CD4-positive, alpha-beta T cell treated with Interleukin-4 for 4 hours (primary cell): ENCODE data around the gene CAMK2D.

Experiments
- DNase-seq: peaks from one replicate; pipeline ENCODE4 v3.0.0-alpha.2; 2020

CAMK2D gene

DNA sequence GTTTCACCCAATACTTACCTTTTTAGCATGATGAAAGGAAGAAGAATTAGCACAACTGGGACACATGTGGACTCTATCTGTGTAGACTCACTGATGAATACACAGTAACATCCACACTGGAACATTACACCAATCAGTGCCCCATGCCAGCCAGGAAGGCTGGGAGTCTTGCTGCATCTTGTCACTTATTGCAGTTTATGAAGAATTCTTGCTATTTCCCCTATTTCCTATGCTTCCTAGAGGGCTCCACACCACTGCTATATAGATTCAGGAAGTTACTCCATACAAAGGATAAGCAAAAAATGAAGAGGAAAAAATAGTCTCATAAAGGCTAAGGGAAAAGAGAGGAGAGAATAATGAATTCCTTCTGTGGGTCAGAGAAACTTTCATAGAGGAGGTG, 201.0 kb downstream of the CAMK2D start:
- DNase-seq, result no peak

- no peak for DNase-seq
Observed at GRCh38 chr4:113559947-113560346, 201.6 kb downstream of the CAMK2D start.

DNA sequence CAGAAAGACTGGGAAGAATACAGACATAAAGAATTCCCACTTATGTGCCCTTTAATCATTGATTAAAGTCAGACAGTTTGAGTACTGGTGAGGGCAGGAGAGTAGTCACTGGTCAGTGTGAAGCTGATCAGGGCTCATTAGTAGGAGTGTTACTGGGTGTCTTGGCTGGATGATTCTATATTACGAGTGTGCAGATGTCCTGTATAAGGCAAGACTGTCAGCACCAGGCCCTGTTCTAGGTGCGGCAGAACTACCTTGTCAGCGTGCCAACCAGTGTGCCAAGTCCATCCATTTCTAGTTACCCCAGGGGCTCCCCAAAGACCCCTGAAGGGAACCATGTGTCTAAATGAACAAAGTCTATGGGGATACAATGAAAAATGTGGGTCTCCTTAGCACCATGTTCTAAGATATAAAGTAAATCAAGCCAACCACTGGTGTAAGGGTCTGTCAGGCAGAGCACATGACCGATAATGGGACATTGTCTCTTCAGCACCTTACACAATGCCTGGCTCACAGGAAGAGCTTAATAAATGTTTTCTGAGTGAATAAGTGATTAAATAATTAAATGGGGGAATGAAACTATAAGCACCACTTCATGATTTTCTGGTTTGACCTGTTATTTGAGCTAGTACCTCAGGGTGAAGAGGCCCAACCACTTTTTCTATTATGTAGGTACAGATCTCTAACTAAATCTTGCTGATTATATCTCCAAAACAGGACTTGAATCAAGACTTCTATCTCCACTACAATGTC, 205.0 kb downstream of the CAMK2D start:
- no peak for DNase-seq

GRCh38 chr4:113555868-113556267, 205.7 kb downstream of the CAMK2D start:
- DNase-seq, result no peak

DNA sequence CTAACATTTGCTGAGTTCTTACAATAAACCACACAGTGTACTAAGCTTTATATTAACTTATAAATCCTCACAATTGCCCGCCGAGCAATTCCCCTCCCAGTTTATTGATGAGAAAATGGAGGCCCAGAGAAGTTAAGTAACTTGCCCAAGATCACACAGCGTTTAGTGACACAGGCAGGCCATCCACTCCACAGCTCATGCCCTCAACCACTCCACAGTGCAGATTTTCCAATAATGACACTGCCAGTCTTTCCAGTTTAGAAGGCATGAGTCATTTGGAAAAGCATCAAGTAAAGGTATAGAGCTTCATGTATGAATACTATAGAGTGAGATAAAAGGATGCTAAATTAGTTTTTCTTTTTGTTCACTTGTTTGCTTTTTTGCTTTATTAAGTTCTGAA, 208.5 kb downstream of the CAMK2D start:
- no peak for DNase-seq

GRCh38 chr4:113550510-113550909, 211.0 kb downstream of the CAMK2D start:
- DNase-seq, result no peak

DNA sequence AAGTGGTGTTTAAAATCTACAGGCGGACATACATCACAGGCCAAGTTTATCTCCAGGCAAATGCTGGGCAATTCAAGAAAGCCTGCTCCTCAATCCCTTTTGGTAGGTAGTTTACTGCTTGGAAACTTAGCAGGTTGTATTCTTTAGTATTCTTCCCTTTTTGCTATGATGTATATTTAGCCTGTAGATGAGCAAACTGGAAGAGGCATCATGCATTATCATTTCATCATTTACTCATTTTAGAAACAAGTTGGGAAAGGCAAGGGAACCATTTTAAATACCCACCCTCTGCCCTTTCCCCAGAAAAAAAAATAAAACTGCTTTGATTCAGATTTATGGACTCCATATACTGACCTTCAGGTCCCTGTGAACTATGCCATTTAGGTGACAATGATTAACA, 213.2 kb downstream of the CAMK2D start:
- DNase-seq, result no peak

- peak; percentile 97 for DNase-seq
Observed at GRCh38 chr4:113547487-113548042, 214.0 kb downstream of the CAMK2D start.

- DNase-seq, result no peak
Observed at GRCh38 chr4:113541933-113542332, 219.6 kb downstream of the CAMK2D start.

DNA sequence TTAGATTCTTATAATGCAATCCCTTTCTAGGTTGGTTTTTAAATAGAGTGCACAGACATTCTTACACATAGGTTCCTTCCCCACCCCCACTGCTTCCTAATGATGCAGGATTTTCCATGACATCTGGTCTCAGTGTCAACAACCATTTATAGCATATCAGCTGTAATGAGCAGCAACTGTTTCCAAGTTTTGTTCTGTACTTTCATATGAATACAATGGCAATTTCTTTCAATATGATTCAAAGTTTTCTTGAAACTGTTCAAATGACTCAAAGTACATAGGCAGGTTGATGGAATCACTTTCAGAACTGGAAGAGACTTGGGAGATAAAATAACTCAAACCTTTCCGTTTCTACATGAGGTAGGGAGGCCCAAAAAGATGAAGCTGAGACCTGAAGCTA, 220.7 kb downstream of the CAMK2D start:
- DNase-seq, result no peak

- no peak for DNase-seq
Observed at GRCh38 chr4:113539408-113539807, 222.1 kb downstream of the CAMK2D start.

- no peak for DNase-seq
Observed at GRCh38 chr4:113537628-113538027, 223.9 kb downstream of the CAMK2D start.

GRCh38 chr4:113537203-113537602, 224.3 kb downstream of the CAMK2D start:
- DNase-seq, result no peak

GRCh38 chr4:113534711-113535110, 226.8 kb downstream of the CAMK2D start:
- DNase-seq, result no peak

DNA sequence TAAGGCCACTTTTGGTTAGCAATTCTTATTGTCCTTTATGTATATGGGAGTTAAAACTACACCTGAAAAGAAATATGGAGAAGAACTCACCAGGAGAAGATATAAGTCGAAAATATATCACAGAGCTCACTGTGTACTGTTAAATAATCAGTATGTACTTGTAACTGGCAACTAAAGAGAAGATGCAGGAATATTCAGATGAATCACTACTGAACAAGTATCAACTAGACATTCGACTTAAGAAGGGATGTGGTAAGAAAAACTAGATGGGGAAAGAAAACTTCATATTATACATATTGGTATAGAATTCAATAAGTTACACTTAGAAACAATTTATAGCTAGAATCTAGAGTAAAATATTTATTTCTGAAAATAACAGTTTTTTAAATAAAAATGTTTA, 230.0 kb downstream of the CAMK2D start:
- no peak for DNase-seq

DNA sequence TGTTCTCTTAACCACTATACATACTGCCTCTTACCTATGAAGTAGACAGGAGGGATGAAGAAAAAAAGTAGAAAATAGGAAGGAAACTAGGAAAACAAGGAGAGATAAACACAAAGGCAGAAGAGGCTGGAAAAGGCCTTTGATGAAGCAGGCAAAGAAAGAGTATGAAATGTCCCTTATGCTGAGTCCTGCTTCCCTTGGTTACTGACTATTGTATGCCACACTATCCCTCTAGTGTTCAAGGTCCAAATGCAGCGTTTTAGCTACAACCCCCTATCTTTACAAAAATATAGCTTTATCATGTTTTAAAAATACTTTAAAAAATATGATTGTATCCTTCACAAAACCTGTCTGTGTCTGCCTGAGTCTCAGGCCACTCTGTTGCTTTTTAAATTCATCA, 233.1 kb downstream of the CAMK2D start:
- no peak for DNase-seq

DNA sequence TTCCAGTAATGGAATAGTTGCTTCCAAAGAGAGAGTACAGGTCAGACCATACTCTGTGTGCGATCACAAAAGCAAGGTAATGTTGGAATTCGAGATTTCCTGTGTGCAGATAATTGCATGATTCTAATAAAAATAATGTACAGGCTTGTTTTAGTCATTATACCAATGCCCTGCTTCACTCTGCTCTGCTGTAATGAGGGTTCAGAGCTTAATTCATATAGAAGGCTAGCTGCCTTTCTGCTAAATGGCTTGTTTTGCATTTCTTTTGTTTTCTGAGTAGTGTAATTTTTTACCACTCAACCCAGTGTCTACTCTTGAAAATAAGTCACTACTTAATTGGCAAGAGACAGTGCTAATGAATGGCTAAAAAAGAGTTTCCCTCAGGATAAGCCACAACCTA, 236.0 kb downstream of the CAMK2D start:
- DNase-seq, result no peak

GRCh38 chr4:113524505-113525186, 236.9 kb downstream of the CAMK2D start:
- no peak for DNase-seq

DNA sequence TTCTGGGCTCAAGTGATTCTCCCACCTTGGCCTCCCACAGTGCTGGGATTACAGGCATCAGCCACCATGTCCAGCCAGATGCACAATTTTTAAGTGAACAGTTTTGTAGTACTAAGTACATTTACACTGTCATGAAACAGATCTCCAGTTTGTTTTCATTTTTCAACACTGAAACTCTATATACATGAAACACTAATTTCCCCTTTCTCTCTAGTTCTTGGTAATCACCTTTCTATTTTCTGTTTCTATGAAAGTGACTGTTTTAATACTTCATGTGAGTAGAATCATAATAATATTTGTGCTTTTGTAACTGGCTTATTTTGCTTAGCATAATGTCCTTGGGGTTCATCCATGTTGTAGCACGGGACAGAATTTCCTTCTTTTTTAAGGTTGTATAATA, 237.4 kb downstream of the CAMK2D start:
- DNase-seq, result no peak

GRCh38 chr4:113522433-113522832, 239.1 kb downstream of the CAMK2D start:
- no peak for DNase-seq

- DNase-seq, result no peak
Observed at GRCh38 chr4:113513382-113513781, 248.2 kb downstream of the CAMK2D start.

- DNase-seq, result no peak
Observed at GRCh38 chr4:113512880-113513279, 248.7 kb downstream of the CAMK2D start.

GRCh38 chr4:113511944-113512343, 249.6 kb downstream of the CAMK2D start:
- DNase-seq, result no peak

DNA sequence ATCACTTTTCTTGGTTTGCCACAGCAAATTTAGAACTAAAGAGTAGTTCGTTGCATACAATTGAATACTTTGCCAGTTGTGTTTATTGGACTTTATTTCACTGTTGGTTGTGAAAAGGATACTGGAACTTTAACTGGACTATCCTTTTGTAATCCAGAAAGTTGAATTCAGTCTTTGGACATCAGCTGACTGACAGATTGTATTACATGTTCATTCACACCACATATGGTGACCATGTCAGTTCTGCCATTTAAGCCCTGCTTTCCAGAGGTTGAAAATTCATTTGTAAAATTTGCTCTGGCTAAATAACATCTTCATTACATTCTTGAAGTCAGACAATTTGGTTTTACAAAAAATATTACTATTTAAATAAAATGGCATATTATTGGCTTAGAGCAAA, 251.7 kb downstream of the CAMK2D start:
- DNase-seq, result no peak
